Suppressor macrophage (primary cell): ENCODE results near the gene DLST.

ENCODE experiments used
- DNase-seq, 4 experiments: peaks; one replicate each; pipeline ENCODE4 v3.0.0-alpha.2; 2020 to 2022

DLST gene

DNA sequence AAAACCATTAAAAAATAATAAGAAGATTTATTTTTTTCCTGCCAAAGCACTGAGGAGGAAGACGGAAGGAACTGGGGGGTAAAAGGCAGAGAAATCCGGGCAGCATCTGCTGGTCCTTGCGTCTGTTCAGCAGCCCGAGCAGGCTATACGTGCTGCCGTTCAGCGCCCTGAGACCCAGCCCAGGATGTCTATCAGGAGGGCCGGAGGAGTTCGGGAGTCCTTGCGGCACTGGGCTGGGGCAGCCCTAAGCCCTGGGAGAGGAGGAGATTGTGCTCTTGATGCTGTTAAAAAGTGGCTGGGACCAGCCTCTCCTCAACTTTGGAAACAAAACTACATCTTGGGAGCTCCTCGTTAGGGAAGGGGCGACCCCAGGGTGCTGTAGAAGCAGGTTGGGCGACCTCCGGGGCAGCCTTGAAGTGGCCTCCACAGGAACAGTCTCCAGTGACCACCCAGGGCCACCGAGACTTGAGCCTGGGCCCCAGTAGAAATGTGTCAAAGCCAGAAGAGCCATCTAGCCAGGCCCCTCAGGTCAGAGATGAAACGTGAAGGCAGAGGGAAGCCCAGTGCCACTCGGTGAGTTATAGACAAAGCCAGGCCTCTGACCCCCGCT, 59.3 kb downstream of the DLST start:
- DNase-seq, result no peak

DNA sequence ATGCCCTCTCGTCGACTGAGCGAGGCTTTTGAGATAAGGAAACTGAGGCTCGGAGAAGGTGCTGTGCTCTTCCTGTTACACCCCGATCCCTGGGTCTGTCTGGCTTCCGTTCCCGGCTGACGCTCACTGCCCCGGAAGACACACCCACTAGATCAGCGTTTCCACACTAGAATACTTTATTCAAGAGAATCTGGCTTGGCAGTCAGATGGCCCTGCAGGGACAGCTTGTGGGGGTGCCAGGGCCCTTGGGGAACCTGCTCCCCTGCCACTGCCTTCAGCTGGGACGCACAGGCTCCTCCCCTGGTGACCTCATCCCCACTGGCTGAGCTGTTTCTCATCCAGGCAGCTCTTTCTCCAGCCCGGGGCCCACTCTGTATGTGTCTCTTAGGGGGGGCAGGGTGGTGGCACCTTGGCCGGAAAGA, 60.0 kb downstream of the DLST start:
- peak; percentile 85 to 93 (median 92) for DNase-seq

DNA sequence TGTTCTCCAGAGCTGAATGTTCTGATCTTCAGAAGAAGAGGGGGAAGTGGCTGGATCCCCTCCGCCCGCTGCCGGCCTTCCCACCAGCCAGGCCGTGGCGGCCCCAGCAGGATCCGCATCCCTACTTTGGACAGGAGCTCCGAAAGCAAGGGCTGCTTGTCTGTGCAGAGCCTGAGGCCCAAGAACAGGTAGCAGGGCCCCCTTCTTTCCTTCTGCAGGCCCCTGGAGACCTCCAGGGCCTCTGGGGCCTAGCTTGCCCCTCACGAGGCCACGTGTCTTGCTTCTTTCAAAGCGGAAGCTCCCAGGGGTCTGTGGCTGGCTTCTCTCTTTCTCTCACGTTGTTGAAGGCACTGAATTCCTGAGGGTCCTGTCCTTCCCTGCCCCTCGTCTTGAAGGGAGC, 60.5 kb downstream of the DLST start:
- no peak for DNase-seq

DNA sequence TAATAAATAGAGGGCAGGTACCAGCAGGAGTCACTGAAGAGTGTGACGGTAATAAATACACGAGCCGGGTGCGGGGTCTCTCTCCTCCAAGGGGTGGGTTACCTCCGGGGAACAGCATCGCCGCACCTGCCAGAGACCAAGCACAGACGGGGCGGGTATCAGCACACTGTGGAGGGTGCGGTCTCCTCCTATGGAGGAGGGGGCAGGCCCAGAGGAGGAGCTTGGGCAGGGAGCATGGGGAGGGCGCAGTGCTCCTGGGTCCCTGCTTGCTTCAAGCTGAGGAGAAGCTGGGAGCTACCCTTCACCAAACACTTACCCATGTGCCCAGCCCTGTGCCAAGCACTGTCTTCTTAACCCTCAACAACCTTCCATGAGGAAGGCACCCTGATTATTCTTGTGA, 60.9 kb downstream of the DLST start:
- DNase-seq, result no peak

DNA sequence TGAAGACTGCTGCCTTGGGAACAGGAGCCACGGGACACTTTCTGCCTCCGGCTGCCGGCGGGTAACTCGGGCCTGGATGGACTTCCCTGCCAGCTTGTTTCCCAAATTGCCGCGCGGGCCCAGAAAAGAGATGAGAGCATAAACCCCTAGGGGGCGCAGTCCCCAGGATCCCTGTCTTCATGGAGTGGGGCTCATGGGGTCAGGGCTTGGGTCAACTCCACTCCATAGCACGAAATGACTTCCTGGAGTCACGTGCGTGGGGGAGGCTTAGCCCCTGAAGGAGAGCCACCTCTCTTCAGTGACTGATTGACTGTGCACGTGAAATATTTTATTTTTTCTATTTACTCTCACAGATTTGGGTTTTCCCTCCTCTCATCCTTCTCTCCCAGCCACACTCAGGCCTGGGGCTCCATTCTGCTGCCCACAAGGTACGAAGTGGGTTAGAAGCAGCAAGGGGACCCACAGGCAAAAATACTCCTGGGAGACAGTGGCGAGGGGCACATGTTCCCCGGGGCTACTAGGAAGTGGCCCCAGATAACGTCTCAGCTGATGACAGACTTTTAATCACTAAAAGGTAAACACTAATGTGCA, 63.6 kb downstream of the DLST start:
- DNase-seq, result peak; percentile 54 to 76 (median 67)

DNA sequence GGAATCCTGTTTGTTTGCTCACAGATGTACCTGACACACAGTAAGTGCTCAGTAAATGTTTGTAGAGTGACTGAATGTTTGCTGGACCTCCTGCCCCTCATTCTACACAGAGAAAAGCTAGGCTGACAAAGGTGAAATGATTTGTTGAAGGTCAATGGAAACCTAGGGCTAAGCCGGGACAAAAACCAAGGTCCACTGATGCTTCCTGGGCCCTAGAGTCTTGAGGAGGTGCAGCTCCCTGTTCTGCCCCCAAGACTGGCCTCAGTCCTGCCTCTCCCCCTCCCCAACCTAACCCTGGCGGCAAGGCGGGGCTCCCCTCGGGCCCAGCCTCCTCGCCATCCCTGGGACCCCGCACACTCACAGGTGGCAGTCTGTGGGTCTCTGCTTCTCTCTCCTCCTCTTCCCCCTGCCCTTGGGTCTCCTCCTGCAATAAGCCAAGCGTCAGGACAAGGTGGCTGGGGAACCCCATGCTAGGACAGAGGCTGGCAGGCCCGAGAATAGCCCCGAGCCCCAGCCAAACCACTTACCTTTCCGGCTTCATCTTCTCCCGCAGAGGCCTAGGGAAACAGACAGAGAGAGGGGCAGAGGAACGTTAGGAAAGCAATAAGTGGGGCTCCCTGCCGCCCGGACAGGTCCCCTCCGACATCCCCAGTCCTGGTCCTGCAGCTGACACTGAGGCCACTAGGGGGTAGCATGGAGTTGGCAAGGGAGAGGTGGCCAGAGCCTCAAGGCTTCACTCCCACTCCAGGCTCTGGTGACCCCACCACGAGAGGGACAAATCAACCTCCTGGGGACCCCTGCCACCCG, 64.3 kb downstream of the DLST start:
- peak; percentile 76 to 88 (median 84) for DNase-seq

DNA sequence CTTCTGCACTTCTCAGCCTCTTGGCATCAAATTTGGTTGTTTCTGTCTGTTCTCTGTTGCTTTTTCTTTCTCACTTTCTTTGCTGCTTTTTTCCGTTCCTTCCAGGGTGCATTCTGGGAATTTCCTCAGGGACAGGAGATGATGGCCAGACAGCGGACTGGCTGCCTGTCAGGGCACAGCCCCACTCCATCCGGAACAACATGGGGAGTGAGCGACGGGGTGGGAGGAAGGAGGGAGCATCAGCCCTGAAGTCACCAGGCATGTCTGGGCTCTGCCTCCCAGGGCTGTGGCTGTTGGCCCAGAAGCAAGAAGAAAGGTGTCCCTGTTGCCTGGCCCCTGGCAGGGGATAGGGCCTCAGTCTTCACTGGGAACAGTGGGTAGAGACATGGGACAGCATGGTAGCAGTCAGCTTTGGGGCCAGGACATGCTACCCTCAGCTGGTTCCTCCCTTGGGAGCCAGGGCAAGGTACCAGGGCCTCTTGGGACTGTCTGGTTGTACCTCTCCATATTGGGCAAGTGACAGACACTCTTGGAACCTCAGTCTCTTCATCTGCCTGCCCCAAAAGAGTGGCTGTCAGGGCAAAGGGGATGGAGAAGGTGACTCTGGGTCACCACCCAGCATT, 65.1 kb downstream of the DLST start:
- DNase-seq, result no peak

DNA sequence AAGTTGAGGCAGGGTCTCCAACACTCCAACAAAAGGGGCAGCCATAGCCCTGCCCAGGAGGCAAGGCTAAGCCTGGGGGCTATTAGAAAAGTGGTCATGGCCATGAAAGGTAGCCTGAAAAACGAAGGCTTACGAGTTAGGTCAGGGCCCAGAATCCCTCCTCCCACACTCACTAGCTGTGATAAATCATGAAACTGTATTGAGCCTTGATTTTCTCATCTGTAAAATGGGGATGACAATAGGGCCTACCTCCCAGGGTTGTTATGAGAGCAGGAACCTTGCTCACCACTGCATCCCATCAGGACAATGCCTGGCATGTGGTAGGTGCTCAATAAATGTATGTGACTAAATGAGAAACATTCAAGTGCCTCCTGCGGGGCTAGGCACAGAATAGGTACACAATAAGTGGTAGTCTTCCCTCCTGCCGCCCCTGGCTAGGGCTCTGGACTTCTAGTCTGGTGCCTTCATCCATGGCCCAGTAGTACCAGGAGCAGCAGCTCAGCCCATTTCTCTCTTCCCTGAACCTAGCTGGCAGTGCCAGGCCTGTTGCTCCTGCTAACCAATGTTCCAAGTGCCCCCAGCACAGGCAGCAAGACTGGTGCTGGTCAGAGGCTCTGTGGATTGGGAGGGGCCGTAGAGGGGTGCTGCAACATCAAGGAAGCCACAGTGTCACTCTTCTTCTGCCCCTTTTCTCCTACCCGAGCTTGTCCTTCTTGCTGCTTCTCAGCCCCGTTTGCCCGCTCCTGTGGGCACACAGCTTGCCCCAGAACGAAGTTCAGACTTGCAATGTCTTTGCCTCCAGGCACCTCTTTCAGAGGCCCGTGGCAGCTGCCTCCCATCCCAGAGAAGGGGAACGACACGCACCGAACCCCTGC, 65.9 kb downstream of the DLST start:
- no peak for DNase-seq

DNA sequence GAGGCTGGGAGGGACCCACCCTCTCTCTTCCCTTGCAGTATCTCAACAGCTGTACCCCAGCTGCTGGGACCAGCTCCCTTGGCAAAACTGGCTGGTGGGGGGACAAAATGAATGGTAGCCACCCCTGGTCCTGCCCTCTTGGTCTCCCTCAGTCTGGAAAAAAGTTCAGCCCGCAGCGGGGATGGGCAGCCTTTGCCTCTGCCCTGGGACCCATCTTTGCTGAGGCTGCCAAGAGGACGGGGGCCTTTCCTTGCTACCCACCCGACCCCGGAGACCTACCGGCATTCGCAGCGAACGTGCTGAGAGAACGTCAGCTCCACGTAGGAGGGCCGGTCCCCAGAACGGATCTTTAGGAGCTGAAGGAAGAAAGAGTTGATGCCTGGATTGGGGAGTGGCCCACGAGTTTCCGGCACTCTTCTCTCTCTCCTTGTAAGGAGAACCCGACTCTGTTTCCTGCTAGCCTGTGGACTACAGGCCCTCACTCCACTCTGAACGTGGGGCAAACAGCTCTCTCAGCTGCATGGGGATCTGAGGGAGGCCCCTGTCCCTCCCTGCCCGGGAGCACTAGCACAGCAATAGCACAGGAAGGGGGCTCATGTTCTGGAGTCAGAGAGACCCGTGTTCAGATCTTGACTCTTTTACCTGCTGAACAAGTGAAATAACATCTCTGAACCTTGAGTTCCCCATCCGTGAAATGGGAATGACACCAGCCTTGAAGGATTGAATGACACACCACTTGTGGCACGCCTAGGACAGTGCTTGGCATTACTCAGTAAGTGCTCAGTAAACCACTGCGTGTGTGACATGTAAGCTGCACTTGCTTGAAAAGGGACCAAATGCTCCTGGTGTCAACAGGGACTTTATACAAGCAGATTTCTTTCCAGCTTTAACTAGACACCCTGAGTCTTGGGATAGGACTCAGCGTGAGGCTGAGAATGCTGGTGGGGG, 66.8 kb downstream of the DLST start:
- DNase-seq, result no peak

DNA sequence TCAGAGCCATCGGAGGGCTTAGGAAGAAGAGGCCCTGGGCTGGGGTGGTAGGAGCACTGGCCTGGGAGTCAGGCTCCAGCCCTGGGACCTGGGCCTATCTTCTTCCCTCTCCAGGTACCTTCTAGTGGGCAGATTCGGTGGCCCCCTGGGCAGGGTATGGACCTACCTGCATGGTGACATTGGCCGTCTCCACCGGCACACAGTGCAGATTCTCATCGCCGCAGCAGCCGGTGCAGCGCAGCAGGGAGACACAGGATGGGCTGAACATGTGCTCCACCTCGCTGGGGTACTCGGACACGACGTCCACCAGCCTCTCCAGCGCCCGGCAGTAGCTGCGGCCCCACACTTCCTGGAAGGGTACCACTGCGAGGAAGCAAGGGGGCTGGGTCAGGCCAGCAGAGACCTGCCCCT, 67.5 kb downstream of the DLST start:
- DNase-seq, result no peak

DNA sequence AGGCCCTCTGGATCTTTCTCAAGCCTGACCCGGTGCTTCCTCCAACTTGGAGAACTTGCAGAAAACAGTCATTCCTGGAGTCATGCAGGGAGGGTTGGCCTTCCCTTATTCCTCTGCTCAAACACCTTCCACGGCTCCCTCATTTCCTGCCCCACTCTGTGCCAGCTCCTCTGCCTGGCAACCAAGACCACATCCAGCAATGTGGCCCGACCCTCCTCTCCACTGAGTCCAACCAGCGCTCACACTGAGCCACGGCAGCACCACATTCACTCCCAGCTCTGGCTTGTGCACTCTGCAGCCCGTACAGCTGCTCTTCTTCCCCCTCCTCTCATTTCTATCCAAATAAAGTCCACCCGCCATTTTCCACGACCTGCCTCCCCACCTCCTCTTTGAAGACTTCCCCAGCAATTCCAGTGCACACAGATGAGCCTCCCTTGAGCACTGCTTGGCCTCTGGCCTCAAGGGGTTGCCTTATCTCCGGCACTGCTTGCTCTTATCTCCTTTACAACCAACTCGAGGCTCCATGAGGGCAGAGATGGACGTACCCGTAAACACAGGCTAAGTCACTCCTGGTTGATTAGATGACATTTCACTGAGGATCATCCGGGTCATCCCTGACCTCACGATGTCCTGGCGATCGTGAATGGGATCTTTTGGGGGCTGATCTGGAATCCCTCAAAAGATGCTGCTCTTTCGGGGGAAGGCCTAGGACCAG, 68.3 kb downstream of the DLST start:
- no peak for DNase-seq

DNA sequence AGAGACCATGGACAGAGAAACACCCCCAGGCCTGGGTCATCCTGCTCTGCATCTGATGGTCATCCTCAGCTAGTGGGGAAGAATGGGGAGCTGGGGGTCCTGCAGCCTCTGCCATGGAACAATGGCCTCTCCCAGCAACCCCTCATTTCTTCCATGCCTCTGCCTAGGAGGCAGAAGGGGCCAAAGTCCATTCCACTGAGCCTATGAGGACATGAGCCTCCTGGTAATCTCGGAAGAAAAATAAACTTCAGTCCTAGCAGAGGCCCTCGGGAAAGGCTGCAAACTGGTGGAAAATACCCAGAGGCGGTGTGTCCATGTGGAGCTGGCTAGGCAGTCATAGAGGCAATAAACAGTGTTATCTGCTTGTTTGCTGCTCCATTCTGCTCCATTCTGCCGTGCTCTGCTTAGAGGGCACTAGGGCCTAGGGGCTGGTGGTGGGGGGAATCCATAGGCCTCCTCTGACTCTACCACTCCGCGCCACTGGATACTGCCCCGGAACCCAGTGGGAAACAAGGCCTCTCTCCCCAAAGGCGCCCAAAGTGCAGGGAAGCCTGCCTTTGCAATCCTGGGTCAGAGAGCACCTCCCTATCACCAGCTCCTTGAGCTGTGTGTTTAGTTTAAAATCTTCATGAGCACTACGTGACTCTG, 69.2 kb downstream of the DLST start:
- no peak for DNase-seq

DNA sequence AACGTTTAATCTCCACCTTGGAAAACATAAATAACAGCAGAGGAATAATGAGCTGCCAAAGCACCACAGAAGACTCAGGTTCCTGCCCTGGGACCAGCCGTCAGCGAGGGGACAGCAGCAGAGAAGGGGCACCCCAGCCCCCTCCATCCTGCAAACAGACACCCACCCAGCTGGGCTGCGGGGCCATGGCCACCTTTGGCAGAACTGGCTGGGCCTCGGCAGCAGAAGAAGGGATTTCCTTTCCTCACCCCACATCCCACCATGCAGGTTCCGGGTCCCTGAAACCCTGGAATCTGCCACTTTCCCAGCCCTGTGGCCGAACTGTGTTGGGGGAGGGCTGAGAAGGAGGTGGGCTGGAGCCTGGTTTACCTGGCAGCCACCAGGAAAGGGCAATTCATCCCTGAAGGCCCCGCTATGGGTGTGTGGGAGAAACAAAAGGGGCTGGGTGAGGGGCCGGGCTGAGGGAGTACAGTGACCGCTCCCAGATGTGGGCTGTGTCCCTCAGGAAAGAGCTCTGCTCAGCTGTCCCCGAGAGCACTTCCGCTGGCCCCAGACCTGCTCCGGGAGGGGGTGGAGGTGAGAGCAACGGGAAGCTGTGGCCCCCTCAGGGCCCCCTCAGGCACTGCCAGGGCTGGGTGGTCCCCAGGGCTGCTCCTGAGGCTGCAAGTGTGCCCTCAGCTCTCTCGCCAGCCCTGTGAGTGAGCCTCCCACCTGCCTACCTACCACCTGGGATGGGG, 69.9 kb downstream of the DLST start:
- DNase-seq, result no peak

DNA sequence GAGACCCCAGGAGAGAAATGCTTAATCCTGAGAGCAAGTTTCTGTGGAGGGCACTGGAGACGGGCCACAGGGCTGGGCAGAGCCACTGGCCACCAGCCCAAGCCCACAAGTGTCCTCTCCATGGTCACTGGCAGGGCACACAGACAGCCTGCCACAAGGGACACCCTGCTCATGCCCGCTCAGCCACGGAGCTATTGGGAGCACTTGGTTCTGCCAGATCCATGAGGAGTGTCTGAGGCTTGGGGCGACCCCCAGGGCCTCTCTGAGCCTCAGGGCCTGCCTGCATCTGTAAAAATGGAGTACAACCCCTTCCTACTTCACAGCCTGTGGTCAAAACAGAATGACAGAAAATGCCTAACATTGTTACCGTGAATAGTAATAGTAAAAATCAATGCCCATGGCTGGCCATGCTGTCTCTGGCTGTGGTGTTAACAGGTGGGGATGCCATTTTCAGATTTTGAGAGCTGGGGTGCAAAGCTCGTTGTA, 70.5 kb downstream of the DLST start:
- no peak for DNase-seq

DNA sequence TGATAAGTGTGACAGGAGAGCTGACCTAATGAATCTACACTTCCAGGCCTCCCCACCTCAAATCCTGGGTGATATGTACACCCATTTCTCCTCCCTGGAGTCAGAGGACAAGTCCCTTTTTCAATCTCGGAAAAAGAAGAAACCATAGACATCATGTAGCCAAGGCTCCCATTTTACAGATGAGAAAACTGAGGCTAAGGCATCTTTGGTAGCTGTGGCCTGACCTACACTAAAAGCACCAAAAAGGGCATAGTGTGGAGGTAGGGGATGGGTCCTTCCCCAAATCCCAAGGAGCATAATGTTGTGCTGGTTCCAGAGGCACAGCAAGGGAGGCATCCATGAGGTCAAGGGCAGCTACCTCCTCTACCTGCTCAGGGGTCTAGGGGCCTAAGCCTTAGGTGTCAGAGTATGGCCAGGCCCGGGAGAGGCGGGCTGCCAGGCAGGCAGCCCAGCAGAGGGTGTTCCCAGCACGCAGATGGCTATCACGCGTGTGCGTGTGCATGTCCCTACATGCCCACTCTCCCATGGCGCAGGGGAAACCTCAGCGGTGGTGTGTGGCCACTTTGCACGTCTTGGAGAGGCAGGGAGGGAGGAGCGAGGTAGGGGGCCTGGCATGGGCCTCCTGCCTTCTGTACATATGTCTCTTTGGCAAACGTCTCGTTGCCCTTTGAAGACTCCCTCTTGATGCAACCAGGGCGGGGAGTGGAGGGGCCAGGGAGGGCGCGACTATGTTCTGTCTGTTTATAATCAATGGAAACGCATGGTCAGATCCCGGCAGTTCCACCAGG, 71.2 kb downstream of the DLST start:
- no peak for DNase-seq
